Thoracic aorta (tissue), 2 donors: ENCODE data around the gene GIMAP6. TPM values are rescaled to one million over a fixed set of nuclear protein-coding genes. Genes with fewer than 3 reads are reported as not detected.
"Not testable (repeated sequence)": the region's sequence is repeated elsewhere in the genome, so short reads cannot be mapped to it uniquely, and the experiment has no call there.

ENCODE experiments used
- ATAC-seq: fragments of 150-250 bp; one replicate; pipeline ENCODE4 v1.8.0; 2017; ENCODE audit warnings: low read depth; ENCODE audit not compliant: insufficient number of reproducible peaks, low FRiP score
- DNase-seq: peaks from one replicate; pipeline ENCODE4 v3.0.0-alpha.2; 2020; ENCODE audit warnings: low spot score
- H3K27ac ChIP-seq, 2 donors: fragments of 200-600 bp; sonication (generic); 1 replicate in 1 of 2; 2 replicates in 1 of 2; pipeline ENCODE4 v1.5.1; 2016; ENCODE audit warnings: mild to moderate bottlenecking in 2 of 2, moderate library complexity in 2 of 2
- H3K27me3 ChIP-seq: fragments of 200-600 bp; sonication (generic); replicated peaks from 2 replicates; pipeline ENCODE4 v1.6.0; 2016; ENCODE audit warnings: mild to moderate bottlenecking; ENCODE audit not compliant: insufficient read depth
- H3K36me3 ChIP-seq: fragments of 200-600 bp; sonication (generic); one replicate; pipeline ENCODE4 v1.5.1; 2016
- H3K4me1 ChIP-seq, 2 donors: fragments of 200-600 bp; sonication (generic); 1 replicate in 1 of 2; 2 replicates in 1 of 2; pipeline versions ENCODE4 v1.5.1 to v1.6.0; 2016; ENCODE audit warnings: low read depth in 2 of 2, mild to moderate bottlenecking in 1 of 2; ENCODE audit not compliant: control insufficient read depth in 1 of 2
- H3K4me3 ChIP-seq: fragments of 200-600 bp; sonication (generic); 2 replicates; pipeline ENCODE4 v1.5.1; 2016; ENCODE audit warnings: mild to moderate bottlenecking
- H3K9me3 ChIP-seq: fragments of 200-600 bp; sonication (generic); 2 replicates; pipeline ENCODE4 v1.5.1; 2016
- CTCF ChIP-seq: fragments of 200-600 bp; sonication (generic); IDR thresholded peaks from one replicate; pipeline ENCODE4 v1.5.1; 2019; ENCODE audit warnings: antibody characterized with exemption
- total RNA-seq, 2 donors: library from RNA; depleted of rRNA; stranded (reverse); fragments of >200 nt; gene quantifications; one replicate each; pipeline versions ENCODE4 v1.1.0 to v1.2.3, GENCODE V29; 2016

The GIMAP6 gene
- total RNA-seq, 2 donors from 2014 or later: 20.3 to 41.1 TPM

GRCh38 chr7:150663802-150664494 lies 31.8 kb upstream of the GIMAP6 start:
- ATAC-seq (no peak), DNase-seq (no peak)
- no peaks in the 10 kb centered on the region for H3K4me1 ChIP-seq
- no peaks in the 10 kb centered on the region for H3K36me3 ChIP-seq
- no peak overlapping the region for H3K4me3 ChIP-seq
- TF ChIP-seq CTCF: no peak
- H3K27ac ChIP-seq: no peak overlapping the region
- H3K27me3 ChIP-seq: no peaks in the 10 kb centered on the region
- H3K9me3 ChIP-seq: no peaks in the 10 kb centered on the region

DNA sequence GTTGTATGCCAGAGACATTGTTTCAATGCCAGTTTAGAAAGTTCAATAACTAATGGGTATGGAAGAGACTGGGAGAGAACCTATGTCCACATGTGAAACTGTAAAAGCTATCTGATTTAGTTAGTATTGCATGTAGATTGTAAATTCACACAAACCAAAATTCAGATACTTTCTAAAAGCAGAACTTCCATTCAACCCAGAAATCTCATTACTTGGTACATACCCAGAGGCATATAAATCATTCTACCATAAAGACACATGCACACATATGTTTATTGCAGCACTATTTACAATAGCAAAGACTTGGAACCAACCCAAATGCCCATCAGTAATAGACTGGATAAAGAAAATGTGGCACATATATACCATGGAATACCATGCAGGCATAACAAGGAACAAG lies 30.6 kb upstream of the GIMAP6 start:
- H3K36me3 ChIP-seq, DNase-seq, H3K4me3 ChIP-seq, H3K27me3 ChIP-seq, H3K27ac ChIP-seq, H3K9me3 ChIP-seq, H3K4me1 ChIP-seq, ATAC-seq: not testable (repeated sequence)

DNA sequence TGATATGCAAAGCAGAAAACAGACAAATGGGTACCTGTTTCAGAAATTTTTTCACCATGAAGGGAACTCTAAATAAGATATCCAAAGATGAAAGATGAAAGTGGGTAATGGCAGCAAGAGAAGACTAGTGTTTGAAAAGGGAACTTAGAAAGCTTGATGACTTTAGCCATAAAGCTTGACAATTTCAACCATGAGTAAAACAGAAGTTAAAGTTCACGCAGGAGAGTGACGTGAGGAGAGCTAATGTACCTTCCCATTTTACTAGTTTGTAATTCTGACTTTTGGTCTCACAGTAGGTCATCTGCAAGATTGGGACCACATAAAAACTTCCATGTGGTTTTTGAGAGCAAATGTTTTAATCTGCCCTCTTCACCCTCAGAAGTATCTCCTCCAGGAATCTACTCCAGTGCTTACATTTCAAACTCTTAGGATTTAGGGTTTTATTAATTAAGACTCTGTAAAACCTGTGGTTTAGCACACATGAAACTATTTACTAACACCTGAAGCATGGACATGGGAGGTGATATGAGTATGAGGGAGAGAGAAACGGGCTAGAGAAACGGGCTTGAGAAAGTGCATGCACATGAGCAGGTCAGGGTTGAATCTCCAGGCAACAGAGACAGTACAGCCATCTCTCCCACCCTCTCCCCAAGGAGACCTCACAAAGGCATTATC lies 28.9 kb upstream of the GIMAP6 start:
- ATAC-seq: no peak

GRCh38 chr7:150657526-150657925 lies 25.3 kb upstream of the GIMAP6 start:
- Histone ChIP-seq H3K9me3 (no peaks in the 10 kb centered on the region), H3K27ac (no peak overlapping the region), H3K4me3 (no peak overlapping the region), H3K36me3 (no peaks in the 10 kb centered on the region), H3K27me3 (no peaks in the 10 kb centered on the region), H3K4me1 (no peaks in the 10 kb centered on the region)
- DNase-seq (no peak), ATAC-seq (no peak)
- no peak for TF ChIP-seq CTCF

More for the DNA sequence above, 28.9 kb upstream of the GIMAP6 start:
- no peak for TF ChIP-seq CTCF
- H3K36me3 ChIP-seq: no peaks in the 10 kb centered on the region
- no peaks in the 10 kb centered on the region for H3K9me3 ChIP-seq
- DNase-seq: no peak
- no peak overlapping the region for H3K4me3 ChIP-seq
- H3K4me1 ChIP-seq: no peaks in the 10 kb centered on the region
- H3K27me3 ChIP-seq: no peaks in the 10 kb centered on the region
- H3K27ac ChIP-seq: no peak overlapping the region

DNA sequence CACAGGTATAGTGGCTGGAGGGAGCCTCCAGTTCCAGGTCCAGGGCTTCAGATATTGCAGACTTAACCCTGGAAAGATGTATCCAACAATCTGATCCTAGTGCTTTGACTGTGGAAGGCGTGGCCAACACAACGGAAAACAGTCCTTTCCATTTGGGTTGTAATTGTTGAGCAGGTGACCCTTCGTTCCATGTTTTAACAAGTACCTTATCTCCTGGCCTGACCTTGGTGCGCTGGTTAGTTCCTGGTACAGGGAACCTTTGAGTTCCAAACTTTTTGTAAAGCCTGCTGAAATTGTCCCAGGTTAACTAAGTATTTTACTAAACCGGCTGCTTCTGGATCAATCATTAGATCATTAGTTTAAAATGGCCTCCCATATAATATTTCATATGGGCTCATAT lies 23.9 kb upstream of the GIMAP6 start:
- TF ChIP-seq CTCF: no peak
- H3K27me3 ChIP-seq: no peaks in the 10 kb centered on the region
- no peaks in the 10 kb centered on the region for H3K4me1 ChIP-seq
- ATAC-seq: no peak
- H3K36me3 ChIP-seq: no peaks in the 10 kb centered on the region
- DNase-seq: no peak
- no peak overlapping the region for H3K4me3 ChIP-seq
- H3K27ac ChIP-seq: no peak overlapping the region
- no peaks in the 10 kb centered on the region for H3K9me3 ChIP-seq
